ENCODE results near the gene SRSF1.

The SRSF1 gene

GRCh38 chr17:58010067-58010799, 3.2 kb upstream of the SRSF1 start:
- no peak for DNase-seq

DNA sequence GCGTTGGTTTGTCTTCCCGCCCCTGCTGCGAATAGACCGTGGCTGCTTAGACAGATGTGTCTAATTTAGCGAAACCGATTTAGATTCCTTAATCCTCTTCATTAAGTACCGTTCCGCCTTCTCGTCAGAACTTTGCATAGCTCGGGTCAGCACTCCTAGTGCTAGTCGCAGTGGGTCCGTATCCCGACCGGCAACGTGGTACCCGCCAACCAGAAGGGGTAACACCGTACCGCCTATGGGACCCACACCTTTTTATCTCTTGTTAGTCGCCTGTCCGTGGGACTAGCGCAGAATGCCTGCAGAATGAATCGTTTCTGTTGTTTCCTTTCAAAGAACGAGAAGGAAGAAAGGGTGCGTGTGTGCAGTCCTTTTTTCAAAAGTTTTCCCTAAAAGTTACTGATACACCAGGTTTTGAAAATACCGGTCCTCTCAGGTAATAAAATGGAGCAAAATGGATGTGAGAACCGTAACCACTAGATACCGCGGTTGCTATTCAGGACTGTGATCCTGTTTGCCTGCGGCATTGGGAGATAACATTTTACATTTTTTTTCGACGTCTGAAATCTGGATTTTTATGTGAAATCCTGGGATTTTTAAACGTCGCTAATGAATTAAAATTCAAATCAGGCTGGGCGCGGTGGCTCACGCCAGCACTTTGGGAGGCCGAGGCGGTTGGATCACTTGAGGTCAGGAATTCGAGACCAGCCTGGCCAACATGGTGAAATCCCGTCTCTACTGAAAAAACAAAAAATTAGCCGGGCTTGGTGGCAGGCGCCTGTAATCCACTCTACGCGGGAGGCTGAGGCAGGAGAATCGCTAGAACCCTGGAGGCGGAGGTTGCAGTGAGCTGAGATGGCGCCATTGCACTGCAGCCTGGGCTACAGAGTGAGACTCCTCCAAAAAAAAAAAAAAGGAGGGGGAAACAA, 998 bp upstream of the SRSF1 start:
- peak; percentile 67 for DNase-seq

DNA sequence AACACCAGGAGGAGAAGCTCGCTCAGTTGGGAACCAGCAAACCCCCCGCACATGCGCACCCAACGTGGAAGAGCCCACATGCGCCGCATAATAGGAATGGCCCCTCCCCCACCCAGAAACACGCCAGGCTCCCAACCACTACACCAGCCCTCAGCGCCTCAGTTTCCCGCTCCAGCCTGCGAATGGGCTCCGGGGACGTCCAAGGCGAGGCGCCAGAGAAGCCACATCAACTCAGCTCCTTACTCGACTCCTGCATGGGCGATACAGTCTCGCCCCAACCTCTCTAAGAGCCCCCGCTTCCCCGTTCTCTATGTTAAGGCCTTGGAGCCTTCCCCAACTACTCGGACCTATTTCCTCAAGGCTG, 504 bp downstream of the SRSF1 start:
- DNase-seq, result peak; percentile 81

- peak; percentile 30 for DNase-seq
These were observed 1.1 kb downstream of the SRSF1 start for GRCh38 chr17:58005728-58006559.

DNA sequence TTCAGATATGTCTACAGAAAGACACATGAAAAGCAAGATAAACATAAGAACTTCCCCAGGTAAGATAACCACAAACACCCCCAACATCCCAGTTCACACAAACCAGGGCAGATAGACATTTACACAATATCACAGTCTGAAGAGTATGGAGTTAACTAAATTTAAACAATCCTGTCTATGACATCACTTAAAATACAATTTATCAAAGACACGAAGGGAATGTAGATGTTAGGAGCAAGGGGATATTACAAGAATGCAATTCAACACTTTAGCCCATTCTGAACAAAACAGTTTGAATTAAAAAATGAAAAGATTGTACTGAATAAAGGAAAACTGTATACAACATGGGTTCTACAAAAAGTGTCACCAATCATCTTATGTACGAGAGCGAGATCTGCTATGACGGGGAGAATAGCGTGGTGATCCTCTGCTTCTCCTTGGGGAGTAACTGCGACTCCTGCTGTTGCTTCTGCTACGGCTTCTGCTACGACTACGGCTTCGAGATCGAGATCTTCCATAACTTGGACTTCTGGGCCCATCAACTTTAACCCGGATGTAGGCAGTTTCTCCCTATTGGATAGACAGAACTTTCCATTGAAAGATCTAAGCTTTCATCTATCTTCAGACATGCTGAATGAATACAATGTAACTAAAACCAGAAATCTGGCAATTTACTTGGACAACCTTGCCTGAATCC, 1.9 kb downstream of the SRSF1 start:
- no peak for DNase-seq

DNA sequence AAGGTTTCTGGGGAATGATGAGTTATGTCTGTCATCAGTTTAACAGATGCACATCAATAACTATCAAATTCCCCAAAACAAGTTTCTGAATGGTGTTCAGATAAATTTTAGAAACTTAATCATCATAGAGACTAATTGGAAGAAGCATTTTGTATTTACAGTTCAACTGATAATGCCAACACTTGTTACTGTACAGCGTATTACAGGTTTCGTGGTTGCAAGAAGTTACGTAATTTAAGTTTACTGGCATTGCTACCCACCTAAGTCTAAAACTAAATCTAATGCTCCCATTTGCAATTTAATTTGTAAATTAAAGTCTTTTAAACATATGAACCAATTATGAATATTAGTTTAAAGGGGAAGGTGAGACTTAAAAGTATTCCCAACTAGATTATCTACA, 3.0 kb downstream of the SRSF1 start:
- DNase-seq, result no peak

DNA sequence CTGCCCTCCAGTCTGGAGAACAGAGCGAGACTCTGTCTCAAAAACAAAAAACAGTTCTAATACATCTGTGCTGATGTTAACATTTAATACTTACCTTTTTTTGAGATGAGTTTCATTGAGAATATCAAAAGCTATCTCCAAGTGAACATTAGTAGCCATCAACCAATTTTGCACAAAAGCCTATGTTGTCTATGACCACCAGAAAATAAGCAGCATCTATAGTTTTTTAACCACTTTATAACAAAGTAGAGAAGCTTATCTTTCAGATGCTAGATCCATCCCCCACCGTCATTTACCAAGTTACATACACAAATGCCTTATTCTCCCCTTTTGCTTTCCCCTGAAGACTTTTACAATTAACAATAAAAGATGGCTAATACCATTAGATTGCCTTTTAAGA, 4.1 kb downstream of the SRSF1 start:
- DNase-seq, result no peak

DNA sequence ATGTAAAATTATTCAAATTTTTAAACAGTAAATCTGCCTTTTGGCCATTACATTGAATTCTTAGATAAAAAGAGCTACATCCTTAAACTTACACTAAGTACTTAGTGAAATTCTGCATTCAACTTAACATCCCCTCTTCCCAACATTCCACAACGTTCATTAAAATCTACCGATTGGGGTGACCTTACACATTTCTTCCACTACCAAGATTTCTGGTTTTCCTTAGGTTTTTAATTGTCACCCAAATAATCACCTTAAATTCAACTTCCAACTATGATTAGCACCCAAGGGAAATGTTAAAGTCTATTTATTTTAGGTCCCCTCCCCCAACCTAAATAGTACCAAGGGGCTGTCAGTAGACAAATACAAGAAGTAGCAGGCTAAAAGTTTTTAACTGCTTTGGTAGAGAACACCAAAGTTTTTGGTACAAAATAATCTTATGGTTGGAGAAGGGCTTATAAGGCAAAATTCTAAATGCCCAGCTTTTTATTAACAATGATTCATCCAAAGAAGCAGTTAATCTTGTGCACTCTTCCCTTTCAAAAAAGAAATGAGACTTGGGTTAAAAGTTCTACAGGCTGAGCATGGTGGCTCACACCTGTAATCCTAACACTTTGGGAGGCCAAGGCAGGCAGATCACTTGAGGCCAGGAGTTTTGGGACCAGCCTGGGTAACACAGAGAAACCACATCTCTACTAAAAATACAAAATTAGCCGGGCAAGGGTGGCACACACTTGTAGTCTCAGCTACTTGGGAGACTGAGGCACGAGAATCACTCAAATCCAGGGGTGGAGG, 4.7 kb downstream of the SRSF1 start:
- DNase-seq, result no peak

DNA sequence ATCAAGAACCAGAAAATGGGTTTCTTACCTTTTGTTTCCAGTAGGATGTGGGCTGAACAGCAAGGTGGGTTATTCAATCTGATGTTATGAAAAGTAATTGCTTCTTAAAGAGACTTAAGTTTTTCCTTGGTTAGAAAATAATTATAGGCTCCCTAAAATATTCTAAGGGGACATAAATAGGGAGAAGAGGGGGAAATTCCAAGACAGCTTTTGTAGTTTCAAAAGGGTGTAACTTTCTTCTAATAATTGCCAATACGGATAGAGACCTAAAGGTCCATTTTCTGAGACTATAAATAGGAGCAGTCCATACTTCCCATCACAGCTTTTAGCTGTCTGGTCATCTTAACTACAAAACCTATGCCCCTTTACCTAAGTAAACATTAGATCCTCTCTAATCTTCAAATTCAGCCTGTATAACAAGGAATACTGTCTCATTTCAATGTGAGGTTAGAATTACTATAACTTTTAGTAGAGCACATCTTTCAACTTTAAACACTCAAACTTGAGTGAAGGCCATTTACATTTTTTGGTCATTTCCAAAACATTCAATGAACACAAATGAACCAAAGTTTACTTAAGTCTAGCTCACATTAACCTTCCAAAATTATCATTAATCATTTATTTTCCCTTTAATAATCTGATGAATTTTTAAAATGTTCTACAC, 5.5 kb downstream of the SRSF1 start:
- no peak for DNase-seq

- peak; percentile 80 for DNase-seq
These were observed 7.5 kb downstream of the SRSF1 start for GRCh38 chr17:57999496-58000017.

DNA sequence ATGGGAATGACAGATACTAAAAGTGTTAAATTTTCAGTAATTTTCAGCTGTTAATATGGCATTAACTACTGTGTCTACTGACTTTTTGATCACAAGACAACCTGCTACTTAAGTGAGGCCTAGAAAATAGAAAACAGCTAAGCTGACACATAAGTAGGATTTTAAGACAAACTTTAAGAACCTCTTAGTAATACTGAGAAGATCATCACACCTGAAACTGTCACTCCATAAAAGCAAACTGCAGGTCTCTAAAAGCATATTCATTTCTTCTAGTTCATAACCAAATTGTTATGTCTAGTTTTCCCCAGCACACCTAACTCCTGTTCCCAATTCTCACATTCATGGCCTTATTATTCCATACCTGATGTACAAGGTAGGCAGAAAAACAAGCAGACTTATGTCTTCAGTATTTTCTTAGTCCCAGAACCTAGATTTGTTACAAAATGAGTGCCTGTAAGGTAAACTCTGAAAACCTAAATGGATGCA, 8.0 kb downstream of the SRSF1 start:
- DNase-seq, result no peak

DNA sequence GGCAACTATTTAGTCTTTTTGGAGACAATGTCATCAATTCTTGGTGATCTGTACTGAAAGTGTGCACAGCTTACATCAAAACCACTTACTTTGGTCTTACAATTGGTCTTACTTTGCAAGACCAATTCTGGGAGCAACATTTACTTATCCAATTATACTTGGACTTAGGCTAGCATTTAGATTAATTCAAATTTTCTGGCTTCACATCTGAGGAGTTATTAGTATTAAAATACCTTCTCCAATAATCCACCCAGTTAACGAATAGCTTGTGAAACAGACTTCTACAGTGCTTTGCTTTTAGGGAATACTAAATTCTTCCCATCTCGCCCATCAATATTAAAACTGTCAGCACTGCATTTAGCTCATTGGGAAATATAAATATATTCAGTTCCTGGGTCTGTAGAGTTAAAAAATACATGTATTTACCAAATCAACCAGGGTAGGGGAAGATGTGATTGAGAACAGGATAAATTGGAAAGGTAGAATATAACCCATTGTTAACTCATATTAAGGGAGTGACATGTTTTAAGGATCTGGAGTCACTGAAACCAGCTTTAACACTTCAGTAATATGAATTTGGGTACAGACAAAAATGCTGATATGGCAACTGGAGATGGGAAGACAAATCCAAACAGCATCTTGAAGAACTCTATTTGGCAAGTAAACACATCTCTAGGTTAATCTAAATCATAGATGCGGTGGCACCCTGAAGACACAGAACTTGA, 9.8 kb downstream of the SRSF1 start:
- DNase-seq, result no peak

DNA sequence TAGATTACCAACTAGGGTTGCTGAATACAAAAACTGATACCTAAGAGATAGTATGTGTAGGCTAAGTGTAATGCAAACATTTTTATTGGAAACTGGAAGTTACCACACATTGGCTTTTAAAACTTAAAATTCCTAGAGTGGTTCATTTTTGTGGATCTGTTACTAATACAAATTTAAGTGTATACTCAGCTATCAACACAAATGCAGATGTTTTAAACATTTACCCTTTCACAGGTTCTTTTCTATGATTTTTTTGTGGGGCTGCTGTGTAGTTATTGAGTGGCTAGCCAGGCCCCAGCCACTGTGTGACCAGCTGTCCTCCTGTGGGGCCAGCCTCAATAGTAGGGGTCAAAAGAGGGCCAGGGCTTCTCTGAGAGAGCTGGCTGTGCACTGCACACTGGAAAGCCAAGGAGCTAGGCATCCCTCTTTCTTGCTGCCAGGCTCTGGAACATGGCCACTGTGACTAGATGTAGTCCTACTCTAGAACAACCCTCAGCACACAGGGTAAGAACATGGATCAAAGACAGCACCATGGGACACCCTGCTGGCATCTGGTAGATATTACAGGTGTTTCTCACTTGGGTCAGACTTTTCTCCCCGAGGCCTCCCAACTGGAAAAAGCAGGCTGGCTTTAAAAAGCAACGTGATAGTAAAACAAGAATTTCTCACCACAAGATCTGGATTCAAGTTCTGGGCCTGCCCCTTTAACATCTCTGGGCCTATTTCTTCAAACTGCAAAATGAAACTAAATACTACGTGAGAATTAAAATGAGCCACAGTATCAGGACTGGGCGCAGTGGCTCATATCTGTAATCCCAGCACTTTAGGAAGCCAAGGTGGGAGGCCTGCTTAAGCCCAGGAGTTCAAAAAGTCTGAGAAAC, 11.7 kb downstream of the SRSF1 start:
- DNase-seq, result peak; percentile 88

DNA sequence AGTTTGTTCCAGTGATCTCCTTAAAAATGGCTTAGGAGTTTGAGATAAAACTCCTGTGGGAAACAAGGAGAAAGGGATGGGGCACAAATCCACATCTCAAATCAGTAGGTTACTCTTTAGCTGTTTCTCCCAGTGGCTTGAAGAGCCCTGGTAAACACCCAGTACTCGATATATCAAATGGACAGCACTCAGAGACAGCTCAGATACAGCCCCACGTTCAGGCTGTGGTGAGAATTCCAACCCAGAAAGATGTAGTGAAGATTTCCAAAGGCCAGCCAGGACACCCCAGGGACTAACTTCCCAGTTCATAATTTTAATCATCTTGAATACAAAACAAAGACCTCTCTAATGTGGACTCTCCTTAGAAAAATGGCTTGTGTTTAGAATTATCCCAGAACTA, 12.6 kb downstream of the SRSF1 start:
- DNase-seq, result peak; percentile 29

- peak; percentile 61 for DNase-seq
These were observed 13.3 kb downstream of the SRSF1 start for GRCh38 chr17:57993471-57994365.

- no peak for DNase-seq
These were observed 15.5 kb downstream of the SRSF1 start for GRCh38 chr17:57991537-57991936.

DNA sequence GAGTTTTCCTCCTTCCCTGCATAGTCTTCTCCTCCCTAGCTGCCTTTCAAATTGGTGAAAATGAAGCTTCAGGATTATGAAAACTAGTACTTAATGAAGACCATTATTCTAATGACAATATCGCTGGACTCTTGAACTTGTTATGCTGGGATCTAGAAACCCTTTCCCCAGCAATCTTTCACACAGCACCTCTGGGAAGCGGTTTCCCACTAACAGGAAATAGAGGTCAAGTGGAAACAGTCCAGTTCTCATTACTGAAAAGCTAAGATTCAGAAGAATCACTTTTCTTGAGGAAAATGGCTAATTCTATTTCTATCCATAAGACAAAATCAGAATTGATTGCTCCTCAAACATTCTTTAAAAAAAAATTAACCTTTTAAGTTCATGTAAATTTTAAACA, 17.0 kb downstream of the SRSF1 start:
- DNase-seq, result no peak

All from DMS53 (cell line).